Measurements from ENCODE around the gene POLK.
"Not testable (repeated sequence)": the region's sequence is repeated elsewhere in the genome, so short reads cannot be mapped to it uniquely, and the experiment has no call there.

The POLK gene

DNA sequence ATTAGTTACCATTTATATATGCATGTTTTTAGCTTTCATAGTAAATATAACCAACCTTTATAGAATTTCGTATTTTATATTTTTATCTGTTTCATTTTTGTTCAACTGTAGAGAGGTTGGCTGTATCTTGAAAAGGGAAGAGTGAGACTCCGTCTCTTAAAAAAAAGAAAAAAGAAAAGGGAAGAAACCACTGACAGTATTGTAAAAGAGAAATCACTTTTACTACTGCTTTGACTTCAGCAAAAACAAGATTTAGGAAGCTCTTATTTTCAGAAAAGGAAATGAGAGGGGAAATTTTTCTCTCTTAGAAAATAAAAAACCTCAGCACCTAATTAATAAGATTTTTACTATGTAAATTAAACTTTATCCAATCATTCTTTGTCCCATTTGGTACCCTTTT, 14.4 kb downstream of the POLK start:
- H3K79me2 ChIP-seq (ENCODE audit: low read length) = peaks cover 32% of the 10 kb centered on the region
- no peaks in the 10 kb centered on the region; the same call in 1 of the 2 replicates for H3K36me3 ChIP-seq (replicated peaks; ENCODE audit: insufficient read depth, low read length)
- no peak overlapping the region for H3K4me2 ChIP-seq (ENCODE audit: low read depth, low read length)
- H3K27ac ChIP-seq (ENCODE audit: low read length) = no peak overlapping the region
- DNase-seq = no peak
- H3K9me3 ChIP-seq (replicated peaks; ENCODE audit: insufficient read depth, low read length) = no peaks in the 10 kb centered on the region
- H3K4me3 ChIP-seq (ENCODE audit: low read length) = no peak overlapping the region
- H3K9ac ChIP-seq (ENCODE audit: low read length) = no peak overlapping the region
- peaks cover 24% of the 10 kb centered on the region for H3K4me1 ChIP-seq (ENCODE audit: low read length)
- H4K20me1 ChIP-seq (ENCODE audit: insufficient read depth, low read length) = no peaks in the 10 kb centered on the region
- no peaks in the 10 kb centered on the region for H3K27me3 ChIP-seq (replicated peaks; ENCODE audit: insufficient read depth, low read length)
- peaks cover 11% of the 10 kb centered on the region for H3F3A ChIP-seq (ENCODE audit: insufficient read depth, low read length)
- H3K9me2 ChIP-seq (replicated peaks; ENCODE audit: insufficient read depth, low read length) = no peaks in the 10 kb centered on the region
- no peak for TF ChIP-seq EZH2phosphoT487 (IDR thresholded peaks at IDR 0.05; ENCODE audit: low read length)
- TF ChIP-seq, protein P1, sequence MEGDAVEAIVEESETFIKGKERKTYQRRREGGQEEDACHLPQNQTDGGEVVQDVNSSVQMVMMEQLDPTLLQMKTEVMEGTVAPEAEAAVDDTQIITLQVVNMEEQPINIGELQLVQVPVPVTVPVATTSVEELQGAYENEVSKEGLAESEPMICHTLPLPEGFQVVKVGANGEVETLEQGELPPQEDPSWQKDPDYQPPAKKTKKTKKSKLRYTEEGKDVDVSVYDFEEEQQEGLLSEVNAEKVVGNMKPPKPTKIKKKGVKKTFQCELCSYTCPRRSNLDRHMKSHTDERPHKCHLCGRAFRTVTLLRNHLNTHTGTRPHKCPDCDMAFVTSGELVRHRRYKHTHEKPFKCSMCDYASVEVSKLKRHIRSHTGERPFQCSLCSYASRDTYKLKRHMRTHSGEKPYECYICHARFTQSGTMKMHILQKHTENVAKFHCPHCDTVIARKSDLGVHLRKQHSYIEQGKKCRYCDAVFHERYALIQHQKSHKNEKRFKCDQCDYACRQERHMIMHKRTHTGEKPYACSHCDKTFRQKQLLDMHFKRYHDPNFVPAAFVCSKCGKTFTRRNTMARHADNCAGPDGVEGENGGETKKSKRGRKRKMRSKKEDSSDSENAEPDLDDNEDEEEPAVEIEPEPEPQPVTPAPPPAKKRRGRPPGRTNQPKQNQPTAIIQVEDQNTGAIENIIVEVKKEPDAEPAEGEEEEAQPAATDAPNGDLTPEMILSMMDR (IDR thresholded peaks at IDR 0.05; ENCODE audit: low read length) = no peak
- no peak overlapping the region for H2AFZ ChIP-seq (ENCODE audit: low read length)

DNA sequence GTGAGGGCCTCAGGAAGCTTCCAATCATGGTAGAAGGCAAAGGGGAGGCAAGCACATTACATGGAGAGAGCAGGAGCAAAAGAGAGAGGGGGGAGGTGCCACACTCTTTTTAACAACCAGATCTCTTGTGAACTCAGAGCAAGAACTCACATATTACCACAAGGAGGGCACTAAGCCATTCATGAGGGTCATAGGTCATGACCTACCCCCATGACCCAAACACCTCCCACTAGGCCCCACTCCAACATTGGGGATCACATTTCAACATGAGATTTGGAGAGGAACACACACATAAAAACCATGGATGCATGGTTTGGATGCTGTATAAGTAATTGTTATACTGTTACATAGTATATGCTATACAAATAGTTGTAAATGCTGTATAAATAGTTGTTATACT, 17.5 kb downstream of the POLK start:
- Histone ChIP-seq H3K9me3 (replicated peaks; ENCODE audit: insufficient read depth, low read length) (no peaks in the 10 kb centered on the region), H3K9ac (ENCODE audit: low read length) (no peak overlapping the region), H3K4me1 (ENCODE audit: low read length) (peaks cover 8% of the 10 kb centered on the region; the same call in 1 of the 2 replicates), H3K4me2 (ENCODE audit: low read depth, low read length) (no peak overlapping the region), H3K79me2 (ENCODE audit: low read length) (peaks cover 25% of the 10 kb centered on the region), H3F3A (ENCODE audit: insufficient read depth, low read length) (peaks cover 5% of the 10 kb centered on the region; the same call in 1 of the 2 replicates), H2AFZ (ENCODE audit: low read length) (no peak overlapping the region), H3K27ac (ENCODE audit: low read length) (no peak overlapping the region), H3K4me3 (ENCODE audit: low read length) (no peak overlapping the region), H3K27me3 (replicated peaks; ENCODE audit: insufficient read depth, low read length) (no peaks in the 10 kb centered on the region), H4K20me1 (ENCODE audit: insufficient read depth, low read length) (no peaks in the 10 kb centered on the region), H3K36me3 (replicated peaks; ENCODE audit: insufficient read depth, low read length) (no peaks in the 10 kb centered on the region; the same call in 1 of the 2 replicates), H3K9me2 (replicated peaks; ENCODE audit: insufficient read depth, low read length) (no peaks in the 10 kb centered on the region)
- TF ChIP-seq EZH2 (optimal IDR thresholded peaks at IDR 0.05; ENCODE audit: low read depth, low read length) = no peak
- TF ChIP-seq, protein P1 (IDR thresholded peaks at IDR 0.05; ENCODE audit: low read length) = no peak
- no peak for TF ChIP-seq EZH2phosphoT487 (IDR thresholded peaks at IDR 0.05; ENCODE audit: low read length)
- no peak for DNase-seq

DNA sequence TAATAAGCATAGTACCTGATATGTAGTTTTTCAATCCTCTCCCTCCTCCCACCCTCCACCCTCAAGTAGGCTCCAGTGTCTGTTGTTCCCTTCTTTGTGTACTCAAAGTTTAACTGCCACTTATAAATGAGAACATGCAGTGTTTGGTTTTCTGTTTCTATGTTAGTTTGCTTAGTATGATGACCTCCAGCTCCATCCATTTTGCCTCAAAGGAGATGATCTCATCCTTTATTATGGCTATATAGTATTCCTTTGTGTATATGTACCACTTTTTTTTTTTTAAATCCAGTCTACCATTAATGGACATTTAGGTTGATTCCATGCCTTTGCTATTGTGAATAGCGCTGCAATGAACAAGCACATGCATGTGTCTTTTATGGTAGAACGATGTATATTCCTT, 20.5 kb downstream of the POLK start:
- H3K36me3 ChIP-seq (replicated peaks; ENCODE audit: insufficient read depth, low read length) = no peaks in the 10 kb centered on the region; the same call in 1 of the 2 replicates
- H3K79me2 ChIP-seq (ENCODE audit: low read length) = peaks cover 38% of the 10 kb centered on the region

DNA sequence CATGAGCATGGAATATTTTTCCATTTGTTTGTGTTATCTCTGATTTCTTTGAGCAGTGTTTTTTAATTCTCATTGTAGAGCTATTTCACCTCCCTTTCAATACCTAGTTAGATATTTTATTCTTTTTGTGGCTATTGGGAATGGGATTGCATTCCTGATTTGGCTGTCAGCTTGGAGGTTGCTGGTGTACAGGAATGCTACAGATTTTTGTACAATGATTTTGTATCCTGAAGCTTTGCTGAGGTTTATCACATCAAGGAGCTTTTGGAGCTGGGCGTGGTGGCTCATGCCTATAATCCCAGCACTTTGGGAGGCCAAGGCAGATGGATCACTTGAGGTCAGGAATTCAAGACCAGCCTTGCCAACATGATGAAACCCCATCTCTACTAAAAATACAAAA, 22.0 kb downstream of the POLK start:
- not testable (repeated sequence) for H3K9me3 ChIP-seq (replicated peaks; ENCODE audit: insufficient read depth, low read length); H3K4me2 ChIP-seq (ENCODE audit: low read depth, low read length); H3K27ac ChIP-seq (ENCODE audit: low read length); H2AFZ ChIP-seq (ENCODE audit: low read length); H3K4me1 ChIP-seq (ENCODE audit: low read length); H3K9me2 ChIP-seq (replicated peaks; ENCODE audit: insufficient read depth, low read length); H3K4me3 ChIP-seq (ENCODE audit: low read length); H3F3A ChIP-seq (ENCODE audit: insufficient read depth, low read length); H3K27me3 ChIP-seq (replicated peaks; ENCODE audit: insufficient read depth, low read length); H3K9ac ChIP-seq (ENCODE audit: low read length); DNase-seq; H3K36me3 ChIP-seq (replicated peaks; ENCODE audit: insufficient read depth, low read length); H4K20me1 ChIP-seq (ENCODE audit: insufficient read depth, low read length)
- peaks cover 43% of the 10 kb centered on the region for H3K79me2 ChIP-seq (ENCODE audit: low read length)

More for the DNA sequence above, 20.5 kb downstream of the POLK start:
- no peak for DNase-seq
- H4K20me1 ChIP-seq (ENCODE audit: insufficient read depth, low read length) = no peaks in the 10 kb centered on the region
- H3K27me3 ChIP-seq (replicated peaks; ENCODE audit: insufficient read depth, low read length) = no peaks in the 10 kb centered on the region
- no peaks in the 10 kb centered on the region for H3K4me1 ChIP-seq (ENCODE audit: low read length)
- H3K9me3 ChIP-seq (replicated peaks; ENCODE audit: insufficient read depth, low read length) = no peaks in the 10 kb centered on the region
- H3K4me3 ChIP-seq (ENCODE audit: low read length) = no peak overlapping the region
- no peak for TF ChIP-seq EZH2 (optimal IDR thresholded peaks at IDR 0.05; ENCODE audit: low read depth, low read length)
- no peak overlapping the region for H2AFZ ChIP-seq (ENCODE audit: low read length)
- H3K27ac ChIP-seq (ENCODE audit: low read length) = no peak overlapping the region
- no peak overlapping the region for H3K9ac ChIP-seq (ENCODE audit: low read length)
- no peaks in the 10 kb centered on the region for H3K9me2 ChIP-seq (replicated peaks; ENCODE audit: insufficient read depth, low read length)
- no peak overlapping the region for H3K4me2 ChIP-seq (ENCODE audit: low read depth, low read length)
- H3F3A ChIP-seq (ENCODE audit: insufficient read depth, low read length) = no peaks in the 10 kb centered on the region
